ENCODE data around the gene NOL9. TPM values are rescaled to one million over a fixed set of nuclear protein-coding genes. Genes with fewer than 3 reads are reported as not detected.

NOL9 gene
- total and polyA plus RNA-seq, 2 of the 13 experiments (the other 11 are each of a cell fraction or from before 2014, with no cell fraction given): 18.0 to 24.7 TPM

DNA sequence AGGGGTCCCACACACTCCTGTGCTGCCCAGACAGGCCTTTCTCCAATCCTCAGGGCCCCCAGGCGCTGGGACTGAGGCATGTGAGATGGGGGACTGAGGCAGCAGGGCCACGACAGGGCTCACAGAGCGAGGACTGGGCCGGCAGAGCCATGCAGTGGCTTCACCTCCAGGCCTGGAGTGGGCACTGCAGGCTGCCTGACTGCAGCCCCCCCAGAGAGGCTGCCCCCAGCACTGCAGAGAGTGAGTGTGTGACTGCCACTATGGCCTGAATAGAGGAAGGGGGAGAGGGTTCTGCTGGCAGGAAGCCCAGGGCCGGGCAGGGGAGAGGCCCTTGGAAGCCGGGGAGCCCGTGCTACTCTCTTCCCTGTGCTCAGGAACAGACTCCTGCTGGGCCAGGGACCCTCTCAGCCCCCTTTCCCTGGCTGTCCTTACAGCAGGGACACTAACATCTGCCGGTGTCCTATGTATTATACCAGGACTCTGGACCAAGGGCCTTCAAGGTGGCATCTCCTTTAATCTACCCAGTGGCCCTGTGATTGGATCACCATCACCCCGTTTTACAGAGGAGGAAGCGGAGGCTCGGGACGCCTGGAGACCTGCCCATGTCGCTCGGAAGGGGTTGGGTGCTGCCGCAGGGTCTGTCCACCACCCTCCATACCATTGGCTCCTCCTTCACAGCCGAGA, 42.6 kb downstream of the NOL9 start (continued):
- TF ChIP-seq, protein P1, sequence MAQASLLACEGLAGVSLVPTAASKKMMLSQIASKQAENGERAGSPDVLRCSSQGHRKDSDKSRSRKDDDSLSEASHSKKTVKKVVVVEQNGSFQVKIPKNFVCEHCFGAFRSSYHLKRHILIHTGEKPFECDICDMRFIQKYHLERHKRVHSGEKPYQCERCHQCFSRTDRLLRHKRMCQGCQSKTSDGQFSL (CRISPR knock-in tag; IDR thresholded peaks at IDR 0.05): 0 out of 2 replicates have a peak, but pooled peaks have one; percentile 23
- TF ChIP-seq GATA4 (IDR thresholded peaks at IDR 0.05; ENCODE audit: borderline replicate concordance, low read depth) (no peak), GABPB1 (CRISPR knock-in tag; IDR thresholded peaks at IDR 0.05) (0 out of 2 replicates have a peak, but pooled peaks have one; percentile 5), ZNF253 (CRISPR knock-in tag; IDR thresholded peaks at IDR 0.05; ENCODE audit: borderline replicate concordance) (no peak), ZNF841 (CRISPR knock-in tag; IDR thresholded peaks at IDR 0.05; ENCODE audit: borderline replicate concordance) (no peak), MAFK (conservative IDR thresholded peaks at IDR 0.05 in 1 of 2, IDR thresholded peaks at IDR 0.05 in 1 of 2; ENCODE audit: low read length in 2 of 2) (no peak), ZSCAN25 (CRISPR knock-in tag; IDR thresholded peaks at IDR 0.05) (peak; percentile 86), HNRNPUL1 (IDR thresholded peaks at IDR 0.05; ENCODE audit: low read depth, low read length) (no peak), CEBPB (IDR thresholded peaks at IDR 0.05; ENCODE audit: borderline replicate concordance, low read depth, low read length) (no peak), ZNF136 (CRISPR knock-in tag; IDR thresholded peaks at IDR 0.05; ENCODE audit: low read depth) (no peak), ZNF891 (CRISPR knock-in tag; IDR thresholded peaks at IDR 0.05) (0 out of 2 replicates have a peak, but pooled peaks have one; percentile 19)
- TF ChIP-seq, protein P2, sequence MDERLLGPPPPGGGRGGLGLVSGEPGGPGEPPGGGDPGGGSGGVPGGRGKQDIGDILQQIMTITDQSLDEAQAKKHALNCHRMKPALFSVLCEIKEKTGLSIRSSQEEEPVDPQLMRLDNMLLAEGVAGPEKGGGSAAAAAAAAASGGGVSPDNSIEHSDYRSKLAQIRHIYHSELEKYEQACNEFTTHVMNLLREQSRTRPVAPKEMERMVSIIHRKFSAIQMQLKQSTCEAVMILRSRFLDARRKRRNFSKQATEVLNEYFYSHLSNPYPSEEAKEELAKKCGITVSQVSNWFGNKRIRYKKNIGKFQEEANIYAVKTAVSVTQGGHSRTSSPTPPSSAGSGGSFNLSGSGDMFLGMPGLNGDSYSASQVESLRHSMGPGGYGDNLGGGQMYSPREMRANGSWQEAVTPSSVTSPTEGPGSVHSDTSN (CRISPR knock-in tag; IDR thresholded peaks at IDR 0.05): no peak
- TF ChIP-seq, protein P3, sequence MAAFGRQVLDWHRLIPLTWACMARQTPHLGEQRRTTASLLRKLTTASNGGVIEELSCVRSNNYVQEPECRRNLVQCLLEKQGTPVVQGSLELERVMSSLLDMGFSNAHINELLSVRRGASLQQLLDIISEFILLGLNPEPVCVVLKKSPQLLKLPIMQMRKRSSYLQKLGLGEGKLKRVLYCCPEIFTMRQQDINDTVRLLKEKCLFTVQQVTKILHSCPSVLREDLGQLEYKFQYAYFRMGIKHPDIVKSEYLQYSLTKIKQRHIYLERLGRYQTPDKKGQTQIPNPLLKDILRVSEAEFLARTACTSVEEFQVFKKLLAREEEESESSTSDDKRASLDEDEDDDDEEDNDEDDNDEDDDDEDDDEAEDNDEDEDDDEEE (CRISPR knock-in tag; IDR thresholded peaks at IDR 0.05): no peak
- TF ChIP-seq, protein P4, sequence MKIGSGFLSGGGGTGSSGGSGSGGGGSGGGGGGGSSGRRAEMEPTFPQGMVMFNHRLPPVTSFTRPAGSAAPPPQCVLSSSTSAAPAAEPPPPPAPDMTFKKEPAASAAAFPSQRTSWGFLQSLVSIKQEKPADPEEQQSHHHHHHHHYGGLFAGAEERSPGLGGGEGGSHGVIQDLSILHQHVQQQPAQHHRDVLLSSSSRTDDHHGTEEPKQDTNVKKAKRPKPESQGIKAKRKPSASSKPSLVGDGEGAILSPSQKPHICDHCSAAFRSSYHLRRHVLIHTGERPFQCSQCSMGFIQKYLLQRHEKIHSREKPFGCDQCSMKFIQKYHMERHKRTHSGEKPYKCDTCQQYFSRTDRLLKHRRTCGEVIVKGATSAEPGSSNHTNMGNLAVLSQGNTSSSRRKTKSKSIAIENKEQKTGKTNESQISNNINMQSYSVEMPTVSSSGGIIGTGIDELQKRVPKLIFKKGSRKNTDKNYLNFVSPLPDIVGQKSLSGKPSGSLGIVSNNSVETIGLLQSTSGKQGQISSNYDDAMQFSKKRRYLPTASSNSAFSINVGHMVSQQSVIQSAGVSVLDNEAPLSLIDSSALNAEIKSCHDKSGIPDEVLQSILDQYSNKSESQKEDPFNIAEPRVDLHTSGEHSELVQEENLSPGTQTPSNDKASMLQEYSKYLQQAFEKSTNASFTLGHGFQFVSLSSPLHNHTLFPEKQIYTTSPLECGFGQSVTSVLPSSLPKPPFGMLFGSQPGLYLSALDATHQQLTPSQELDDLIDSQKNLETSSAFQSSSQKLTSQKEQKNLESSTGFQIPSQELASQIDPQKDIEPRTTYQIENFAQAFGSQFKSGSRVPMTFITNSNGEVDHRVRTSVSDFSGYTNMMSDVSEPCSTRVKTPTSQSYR (CRISPR knock-in tag; IDR thresholded peaks at IDR 0.05; ENCODE audit: borderline replicate concordance): no peak
- TF ChIP-seq, protein P5, sequence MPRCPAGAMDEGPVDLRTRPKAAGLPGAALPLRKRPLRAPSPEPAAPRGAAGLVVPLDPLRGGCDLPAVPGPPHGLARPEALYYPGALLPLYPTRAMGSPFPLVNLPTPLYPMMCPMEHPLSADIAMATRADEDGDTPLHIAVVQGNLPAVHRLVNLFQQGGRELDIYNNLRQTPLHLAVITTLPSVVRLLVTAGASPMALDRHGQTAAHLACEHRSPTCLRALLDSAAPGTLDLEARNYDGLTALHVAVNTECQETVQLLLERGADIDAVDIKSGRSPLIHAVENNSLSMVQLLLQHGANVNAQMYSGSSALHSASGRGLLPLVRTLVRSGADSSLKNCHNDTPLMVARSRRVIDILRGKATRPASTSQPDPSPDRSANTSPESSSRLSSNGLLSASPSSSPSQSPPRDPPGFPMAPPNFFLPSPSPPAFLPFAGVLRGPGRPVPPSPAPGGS (CRISPR knock-in tag; IDR thresholded peaks at IDR 0.05): no peak
- TF ChIP-seq, protein P6, sequence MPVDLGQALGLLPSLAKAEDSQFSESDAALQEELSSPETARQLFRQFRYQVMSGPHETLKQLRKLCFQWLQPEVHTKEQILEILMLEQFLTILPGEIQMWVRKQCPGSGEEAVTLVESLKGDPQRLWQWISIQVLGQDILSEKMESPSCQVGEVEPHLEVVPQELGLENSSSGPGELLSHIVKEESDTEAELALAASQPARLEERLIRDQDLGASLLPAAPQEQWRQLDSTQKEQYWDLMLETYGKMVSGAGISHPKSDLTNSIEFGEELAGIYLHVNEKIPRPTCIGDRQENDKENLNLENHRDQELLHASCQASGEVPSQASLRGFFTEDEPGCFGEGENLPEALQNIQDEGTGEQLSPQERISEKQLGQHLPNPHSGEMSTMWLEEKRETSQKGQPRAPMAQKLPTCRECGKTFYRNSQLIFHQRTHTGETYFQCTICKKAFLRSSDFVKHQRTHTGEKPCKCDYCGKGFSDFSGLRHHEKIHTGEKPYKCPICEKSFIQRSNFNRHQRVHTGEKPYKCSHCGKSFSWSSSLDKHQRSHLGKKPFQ (CRISPR knock-in tag; IDR thresholded peaks at IDR 0.05; ENCODE audit: insufficient replicate concordance): no peak
